ENCODE results near the gene SLC12A2.

GRCh38 chr5:128156521-128156920, 73.0 kb downstream of the SLC12A2 start:
- TF ChIP-seq CTCF (IDR thresholded peaks at IDR 0.05; ENCODE audit: poor library complexity): no peak
- no peak for TF ChIP-seq EZH2phosphoT487 (IDR thresholded peaks at IDR 0.05; ENCODE audit: low read depth, severe bottlenecking, unreplicated experiment)
- TF ChIP-seq EZH2 (IDR thresholded peaks at IDR 0.05; ENCODE audit: borderline replicate concordance): no peak

All from hepatocyte (in vitro differentiated cells).